Calu3 (cell line): ENCODE results near the gene ASTN2. TPM values are rescaled to one million over a fixed set of nuclear protein-coding genes. Genes with fewer than 3 reads are reported as not detected.

Source experiments
- BruUV-seq: library from RNA; stranded (reverse); fragments of 400-500 nt; replicated peaks from 2 replicates; lab custom pipeline; 2021; lab: Mats Ljungman, UMichigan
- CTCF ChIA-PET: fragments of 300-600 bp; sonication (Branson Sonifier 250); formaldehyde crosslinking; loops from one replicate; lab custom pipeline; 2022; ENCODE audit warnings: antibody characterized with exemption; lab: Charles Lee
- DNase-seq: peaks from one replicate; pipeline ENCODE4 v3.0.0; 2022
- H3K27ac Mint-ChIP-seq: one replicate; pipeline ENCODE4 v1.8.0; 2022; ENCODE audit warnings: mixed read lengths; ENCODE audit not compliant: unreplicated experiment
- H3K27me3 Mint-ChIP-seq: one replicate; pipeline ENCODE4 v1.8.0; 2022; ENCODE audit warnings: mixed read lengths; ENCODE audit not compliant: unreplicated experiment
- H3K36me3 Mint-ChIP-seq: one replicate; pipeline ENCODE4 v1.8.0; 2022; ENCODE audit warnings: mild to moderate bottlenecking, moderate library complexity, mixed read lengths; ENCODE audit not compliant: insufficient read depth, unreplicated experiment
- H3K4me1 Mint-ChIP-seq: one replicate; pipeline ENCODE4 v1.8.0; 2022; ENCODE audit warnings: mild to moderate bottlenecking, low read depth, mixed read lengths; ENCODE audit not compliant: unreplicated experiment
- H3K4me3 Mint-ChIP-seq: one replicate; pipeline ENCODE4 v1.8.0; 2022; ENCODE audit warnings: mild to moderate bottlenecking, low read depth, moderate library complexity, mixed read lengths; ENCODE audit not compliant: unreplicated experiment
- H3K9me3 Mint-ChIP-seq: one replicate; pipeline ENCODE4 v1.8.0; 2022; ENCODE audit warnings: low read depth, mixed read lengths; ENCODE audit not compliant: unreplicated experiment
- intact Hi-C: fragments of 100-400 bp; cut with micrococcal nuclease; formaldehyde crosslinking; loops from one replicate; pipeline ENCODE4 v1.10.0; 2022; ENCODE audit not compliant: unreplicated experiment
- total RNA-seq: library from RNA; stranded (reverse); gene quantifications from 2 replicates; pipeline ENCODE4 v1.2.3, GENCODE V29; 2022
- TF ChIP-seq, protein P1 (sequence below): fragments of 200-600 bp; IDR thresholded peaks from one replicate; pipeline ENCODE4 v1.8.0; 2022; ENCODE audit warnings: antibody characterized with exemption; ENCODE audit not compliant: unreplicated experiment

Gene ASTN2
- total RNA-seq, 1 experiment from 2014 or later, result 1.7 TPM

DNA sequence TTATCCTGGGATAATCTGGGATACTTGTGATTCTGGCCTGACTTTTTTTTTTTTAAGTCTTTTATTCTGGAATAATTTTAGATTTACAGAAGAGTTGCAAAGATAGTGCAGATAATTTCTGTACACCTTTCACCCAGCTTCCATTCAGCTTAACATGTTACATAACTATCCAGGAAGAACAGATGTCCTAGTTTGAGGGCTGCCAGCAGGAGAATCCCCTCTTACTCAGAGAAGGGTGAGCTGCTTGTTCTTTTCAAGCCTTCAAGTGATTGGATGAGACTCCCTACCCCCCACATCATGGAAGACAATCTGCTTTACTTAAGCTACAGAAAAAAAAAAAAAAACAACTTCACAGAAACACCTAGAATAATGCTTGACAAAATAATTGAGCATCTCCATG is 473.6 kb downstream of the ASTN2 start:
- Mint-ChIP-seq H3K4me1 (no peaks in the 10 kb centered on the region), H3K36me3 (no peaks in the 10 kb centered on the region), H3K27me3 (peaks cover 11% of the 10 kb centered on the region), H3K27ac (no peak overlapping the region), H3K4me3 (no peak overlapping the region), H3K9me3 (no peaks in the 10 kb centered on the region)
- BruUV-seq, result no TSS peak
- intact Hi-C loops, result no loop called here
- no peak for DNase-seq
- TF ChIP-seq, protein P1, sequence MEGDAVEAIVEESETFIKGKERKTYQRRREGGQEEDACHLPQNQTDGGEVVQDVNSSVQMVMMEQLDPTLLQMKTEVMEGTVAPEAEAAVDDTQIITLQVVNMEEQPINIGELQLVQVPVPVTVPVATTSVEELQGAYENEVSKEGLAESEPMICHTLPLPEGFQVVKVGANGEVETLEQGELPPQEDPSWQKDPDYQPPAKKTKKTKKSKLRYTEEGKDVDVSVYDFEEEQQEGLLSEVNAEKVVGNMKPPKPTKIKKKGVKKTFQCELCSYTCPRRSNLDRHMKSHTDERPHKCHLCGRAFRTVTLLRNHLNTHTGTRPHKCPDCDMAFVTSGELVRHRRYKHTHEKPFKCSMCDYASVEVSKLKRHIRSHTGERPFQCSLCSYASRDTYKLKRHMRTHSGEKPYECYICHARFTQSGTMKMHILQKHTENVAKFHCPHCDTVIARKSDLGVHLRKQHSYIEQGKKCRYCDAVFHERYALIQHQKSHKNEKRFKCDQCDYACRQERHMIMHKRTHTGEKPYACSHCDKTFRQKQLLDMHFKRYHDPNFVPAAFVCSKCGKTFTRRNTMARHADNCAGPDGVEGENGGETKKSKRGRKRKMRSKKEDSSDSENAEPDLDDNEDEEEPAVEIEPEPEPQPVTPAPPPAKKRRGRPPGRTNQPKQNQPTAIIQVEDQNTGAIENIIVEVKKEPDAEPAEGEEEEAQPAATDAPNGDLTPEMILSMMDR, result no peak
- CTCF ChIA-PET, result no interaction called here

DNA sequence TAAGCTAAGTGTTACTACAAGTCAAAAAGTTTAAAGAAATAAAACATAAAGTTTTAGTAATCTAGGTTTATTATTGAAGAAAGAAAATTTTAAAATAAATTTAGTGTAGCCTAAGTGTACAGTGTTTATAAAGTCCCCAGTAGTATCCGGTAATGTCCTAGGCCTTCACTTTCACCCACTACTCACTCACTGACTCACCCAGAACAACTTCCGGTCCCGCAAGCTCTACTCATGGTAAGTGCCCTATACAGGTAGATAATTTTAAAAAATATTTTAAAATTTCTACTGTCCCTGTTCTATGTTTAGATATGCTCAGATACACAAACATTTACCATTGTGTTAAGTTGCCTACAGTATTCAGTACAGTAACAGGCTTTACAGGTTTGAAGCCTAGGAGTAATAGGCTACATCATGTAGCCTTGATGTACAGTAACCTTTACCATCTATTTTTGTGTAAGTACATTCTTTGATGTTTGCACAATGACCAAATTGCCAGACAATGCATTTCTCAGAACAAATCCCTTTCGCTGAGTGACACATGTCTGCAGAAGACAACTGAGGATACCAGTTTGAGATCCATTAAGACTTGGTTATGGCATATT is 474.1 kb downstream of the ASTN2 start:
- peaks cover 6% of the 10 kb centered on the region for H3K27me3 Mint-ChIP-seq
- no peaks in the 10 kb centered on the region for H3K36me3 Mint-ChIP-seq
- no peaks in the 10 kb centered on the region for H3K4me1 Mint-ChIP-seq
- intact Hi-C loops, result no loop called here
- CTCF ChIA-PET, result no interaction called here
- no peak for DNase-seq
- no peak overlapping the region for H3K27ac Mint-ChIP-seq
- no peaks in the 10 kb centered on the region for H3K9me3 Mint-ChIP-seq
- TF ChIP-seq, protein P1, result no peak
- no TSS peak for BruUV-seq
- no peak overlapping the region for H3K4me3 Mint-ChIP-seq

DNA sequence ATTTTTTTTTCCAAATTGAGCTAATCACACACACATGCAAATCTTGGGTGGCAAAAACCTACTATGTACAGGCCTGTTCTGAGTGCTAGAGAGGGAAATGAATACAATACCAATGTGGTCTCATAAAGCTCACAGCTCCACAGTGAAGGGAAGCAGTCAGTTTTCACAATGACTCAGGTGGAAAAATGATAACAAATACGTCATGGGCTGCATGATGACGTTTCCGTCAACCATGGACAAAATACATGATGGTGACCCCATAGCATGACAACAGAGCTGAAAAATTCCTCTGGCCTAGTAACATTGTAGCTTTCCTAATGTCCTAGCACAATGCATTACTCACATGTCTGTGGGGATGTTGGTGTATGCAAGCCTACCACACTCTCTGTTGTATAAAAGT is 475.2 kb downstream of the ASTN2 start:
- intact Hi-C loops, result no loop called here
- no TSS peak for BruUV-seq
- no peaks in the 10 kb centered on the region for H3K9me3 Mint-ChIP-seq
- H3K4me1 Mint-ChIP-seq, result no peaks in the 10 kb centered on the region
- no peak overlapping the region for H3K4me3 Mint-ChIP-seq
- H3K27ac Mint-ChIP-seq, result no peak overlapping the region
- CTCF ChIA-PET, result no interaction called here
- TF ChIP-seq, protein P1, result no peak
- H3K36me3 Mint-ChIP-seq, result no peaks in the 10 kb centered on the region
- no peaks in the 10 kb centered on the region for H3K27me3 Mint-ChIP-seq
- no peak for DNase-seq

DNA sequence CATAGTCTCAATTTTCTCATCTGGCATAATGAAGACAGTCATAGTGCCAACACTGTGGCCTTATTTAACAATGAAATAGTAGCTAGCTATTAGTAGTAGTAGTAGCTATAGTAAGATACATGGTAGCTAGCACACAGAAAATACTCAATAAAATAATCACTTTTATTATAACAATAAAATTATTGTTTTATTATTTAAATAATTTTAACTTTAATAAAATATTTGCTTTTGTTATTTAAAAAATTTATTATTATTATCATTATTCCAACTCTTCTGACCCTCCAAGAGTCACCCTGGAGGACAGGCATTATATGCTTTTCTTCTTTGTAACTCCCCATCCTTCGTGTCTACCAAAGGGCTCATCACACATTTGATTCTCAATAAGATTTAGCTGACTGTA is 475.7 kb downstream of the ASTN2 start:
- Mint-ChIP-seq H3K4me1 (no peaks in the 10 kb centered on the region), H3K4me3 (no peak overlapping the region)

More for the DNA sequence above, 475.7 kb downstream of the ASTN2 start:
- no peaks in the 10 kb centered on the region for H3K9me3 Mint-ChIP-seq
- no peaks in the 10 kb centered on the region for H3K27me3 Mint-ChIP-seq
- H3K36me3 Mint-ChIP-seq, result no peaks in the 10 kb centered on the region
- intact Hi-C loops, result no loop called here
- DNase-seq, result no peak
- H3K27ac Mint-ChIP-seq, result no peak overlapping the region
- CTCF ChIA-PET, result no interaction called here
- TF ChIP-seq, protein P1, result no peak
- no TSS peak for BruUV-seq
